ENCODE measurements around the gene PTPN11. TPM values are rescaled to one million over a fixed set of nuclear protein-coding genes. Genes with fewer than 3 reads are reported as not detected.

The PTPN11 gene
- total and polyA plus RNA-seq, 2 experiments from 2014 or later: 87.0 to 94.7 TPM

DNA sequence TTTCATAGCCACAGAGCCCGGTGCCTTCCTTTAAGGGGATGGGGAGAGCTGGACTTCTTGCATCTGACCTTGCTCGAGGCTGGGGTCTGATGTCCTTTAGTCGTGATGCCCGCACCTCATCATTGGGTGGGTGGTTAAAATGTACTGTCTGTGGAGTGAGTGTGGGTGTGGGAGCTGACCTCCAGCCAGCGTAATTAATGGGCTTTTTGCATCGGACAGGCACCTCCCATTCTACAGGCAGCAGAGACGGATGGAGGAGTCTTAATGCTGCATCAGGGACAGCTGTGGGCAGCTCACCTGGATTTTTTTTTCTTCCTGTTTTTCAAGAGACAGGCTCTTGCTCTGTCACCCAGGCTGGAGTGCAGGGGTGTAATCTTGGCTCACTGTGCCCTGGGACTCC is 114.8 kb downstream of the PTPN11 start (continued):
- TF ChIP-seq, protein P1, sequence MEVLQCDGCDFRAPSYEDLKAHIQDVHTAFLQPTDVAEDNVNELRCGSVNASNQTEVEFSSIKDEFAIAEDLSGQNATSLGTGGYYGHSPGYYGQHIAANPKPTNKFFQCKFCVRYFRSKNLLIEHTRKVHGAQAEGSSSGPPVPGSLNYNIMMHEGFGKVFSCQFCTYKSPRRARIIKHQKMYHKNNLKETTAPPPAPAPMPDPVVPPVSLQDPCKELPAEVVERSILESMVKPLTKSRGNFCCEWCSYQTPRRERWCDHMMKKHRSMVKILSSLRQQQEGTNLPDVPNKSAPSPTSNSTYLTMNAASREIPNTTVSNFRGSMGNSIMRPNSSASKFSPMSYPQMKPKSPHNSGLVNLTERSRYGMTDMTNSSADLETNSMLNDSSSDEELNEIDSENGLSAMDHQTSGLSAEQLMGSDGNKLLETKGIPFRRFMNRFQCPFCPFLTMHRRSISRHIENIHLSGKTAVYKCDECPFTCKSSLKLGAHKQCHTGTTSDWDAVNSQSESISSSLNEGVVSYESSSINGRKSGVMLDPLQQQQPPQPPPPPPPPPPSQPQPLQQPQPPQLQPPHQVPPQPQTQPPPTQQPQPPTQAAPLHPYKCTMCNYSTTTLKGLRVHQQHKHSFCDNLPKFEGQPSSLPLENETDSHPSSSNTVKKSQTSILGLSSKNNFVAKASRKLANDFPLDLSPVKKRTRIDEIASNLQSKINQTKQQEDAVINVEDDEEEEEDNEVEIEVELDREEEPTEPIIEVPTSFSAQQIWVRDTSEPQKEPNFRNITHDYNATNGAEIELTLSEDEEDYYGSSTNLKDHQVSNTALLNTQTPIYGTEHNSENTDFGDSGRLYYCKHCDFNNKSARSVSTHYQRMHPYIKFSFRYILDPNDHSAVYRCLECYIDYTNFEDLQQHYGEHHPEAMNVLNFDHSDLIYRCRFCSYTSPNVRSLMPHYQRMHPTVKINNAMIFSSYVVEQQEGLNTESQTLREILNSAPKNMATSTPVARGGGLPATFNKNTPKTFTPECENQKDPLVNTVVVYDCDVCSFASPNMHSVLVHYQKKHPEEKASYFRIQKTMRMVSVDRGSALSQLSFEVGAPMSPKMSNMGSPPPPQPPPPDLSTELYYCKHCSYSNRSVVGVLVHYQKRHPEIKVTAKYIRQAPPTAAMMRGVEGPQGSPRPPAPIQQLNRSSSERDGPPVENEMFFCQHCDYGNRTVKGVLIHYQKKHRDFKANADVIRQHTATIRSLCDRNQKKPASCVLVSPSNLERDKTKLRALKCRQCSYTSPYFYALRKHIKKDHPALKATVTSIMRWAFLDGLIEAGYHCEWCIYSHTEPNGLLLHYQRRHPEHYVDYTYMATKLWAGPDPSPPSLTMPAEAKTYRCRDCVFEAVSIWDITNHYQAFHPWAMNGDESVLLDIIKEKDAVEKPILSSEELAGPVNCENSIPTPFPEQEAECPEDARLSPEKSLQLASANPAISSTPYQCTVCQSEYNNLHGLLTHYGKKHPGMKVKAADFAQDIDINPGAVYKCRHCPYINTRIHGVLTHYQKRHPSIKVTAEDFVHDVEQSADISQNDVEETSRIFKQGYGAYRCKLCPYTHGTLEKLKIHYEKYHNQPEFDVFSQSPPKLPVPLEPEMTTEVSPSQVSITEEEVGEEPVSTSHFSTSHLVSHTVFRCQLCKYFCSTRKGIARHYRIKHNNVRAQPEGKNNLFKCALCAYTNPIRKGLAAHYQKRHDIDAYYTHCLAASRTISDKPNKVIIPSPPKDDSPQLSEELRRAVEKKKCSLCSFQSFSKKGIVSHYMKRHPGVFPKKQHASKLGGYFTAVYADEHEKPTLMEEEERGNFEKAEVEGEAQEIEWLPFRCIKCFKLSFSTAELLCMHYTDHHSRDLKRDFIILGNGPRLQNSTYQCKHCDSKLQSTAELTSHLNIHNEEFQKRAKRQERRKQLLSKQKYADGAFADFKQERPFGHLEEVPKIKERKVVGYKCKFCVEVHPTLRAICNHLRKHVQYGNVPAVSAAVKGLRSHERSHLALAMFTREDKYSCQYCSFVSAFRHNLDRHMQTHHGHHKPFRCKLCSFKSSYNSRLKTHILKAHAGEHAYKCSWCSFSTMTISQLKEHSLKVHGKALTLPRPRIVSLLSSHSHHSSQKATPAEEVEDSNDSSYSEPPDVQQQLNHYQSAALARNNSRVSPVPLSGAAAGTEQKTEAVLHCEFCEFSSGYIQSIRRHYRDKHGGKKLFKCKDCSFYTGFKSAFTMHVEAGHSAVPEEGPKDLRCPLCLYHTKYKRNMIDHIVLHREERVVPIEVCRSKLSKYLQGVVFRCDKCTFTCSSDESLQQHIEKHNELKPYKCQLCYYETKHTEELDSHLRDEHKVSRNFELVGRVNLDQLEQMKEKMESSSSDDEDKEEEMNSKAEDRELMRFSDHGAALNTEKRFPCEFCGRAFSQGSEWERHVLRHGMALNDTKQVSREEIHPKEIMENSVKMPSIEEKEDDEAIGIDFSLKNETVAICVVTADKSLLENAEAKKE (CRISPR knock-in tag; IDR thresholded peaks at IDR 0.05): no peak

DNA sequence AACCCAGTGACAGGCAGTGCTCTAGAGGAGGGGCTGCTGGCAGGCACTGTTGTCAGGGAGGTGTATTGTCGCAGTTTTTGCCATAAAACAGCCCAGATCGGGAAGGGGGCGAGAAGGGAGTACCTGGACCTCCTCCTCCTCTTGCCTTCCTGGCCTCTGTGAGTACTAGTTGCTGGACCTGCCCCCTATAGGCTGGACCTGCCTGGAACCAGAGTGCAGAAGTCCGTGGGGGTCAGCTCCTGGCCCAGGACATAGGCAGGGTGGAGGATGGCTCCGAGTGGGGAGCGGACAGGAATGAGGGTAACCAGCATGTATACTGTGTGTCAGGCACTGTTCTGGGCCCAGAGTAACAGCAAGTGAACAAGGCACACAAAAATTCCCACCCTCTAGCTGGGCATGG is 116.3 kb downstream of the PTPN11 start:
- H3K36me3 Mint-ChIP-seq (ENCODE audit: low read depth): no peaks in the 10 kb centered on the region
- no peak overlapping the region for H3K4me3 Mint-ChIP-seq
- H3K36me3 ChIP-seq (ENCODE audit: insufficient read depth): no peaks in the 10 kb centered on the region
- no peaks in the 10 kb centered on the region for H3K9me2 ChIP-seq (ENCODE audit: insufficient read depth)
- no peak overlapping the region for H3K4me2 ChIP-seq
- no peak for TF ChIP-seq NANOG (IDR thresholded peaks at IDR 0.05; ENCODE audit: borderline replicate concordance)
- TF ChIP-seq, protein P2, sequence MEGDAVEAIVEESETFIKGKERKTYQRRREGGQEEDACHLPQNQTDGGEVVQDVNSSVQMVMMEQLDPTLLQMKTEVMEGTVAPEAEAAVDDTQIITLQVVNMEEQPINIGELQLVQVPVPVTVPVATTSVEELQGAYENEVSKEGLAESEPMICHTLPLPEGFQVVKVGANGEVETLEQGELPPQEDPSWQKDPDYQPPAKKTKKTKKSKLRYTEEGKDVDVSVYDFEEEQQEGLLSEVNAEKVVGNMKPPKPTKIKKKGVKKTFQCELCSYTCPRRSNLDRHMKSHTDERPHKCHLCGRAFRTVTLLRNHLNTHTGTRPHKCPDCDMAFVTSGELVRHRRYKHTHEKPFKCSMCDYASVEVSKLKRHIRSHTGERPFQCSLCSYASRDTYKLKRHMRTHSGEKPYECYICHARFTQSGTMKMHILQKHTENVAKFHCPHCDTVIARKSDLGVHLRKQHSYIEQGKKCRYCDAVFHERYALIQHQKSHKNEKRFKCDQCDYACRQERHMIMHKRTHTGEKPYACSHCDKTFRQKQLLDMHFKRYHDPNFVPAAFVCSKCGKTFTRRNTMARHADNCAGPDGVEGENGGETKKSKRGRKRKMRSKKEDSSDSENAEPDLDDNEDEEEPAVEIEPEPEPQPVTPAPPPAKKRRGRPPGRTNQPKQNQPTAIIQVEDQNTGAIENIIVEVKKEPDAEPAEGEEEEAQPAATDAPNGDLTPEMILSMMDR (conservative IDR thresholded peaks at IDR 0.05; ENCODE audit: low read depth in 2 of 2): 0 out of 4 replicates have a peak, but pooled peaks of 1 of the 2 experiments have one; percentile 15
- peaks cover 9% of the 10 kb centered on the region for H3K4me1 Mint-ChIP-seq
- H4K20me1 ChIP-seq (replicated peaks; ENCODE audit: insufficient read depth): no peaks in the 10 kb centered on the region
- H3K27ac ChIP-seq (ENCODE audit: low read depth): no peak overlapping the region
- H3K27me3 ChIP-seq (ENCODE audit: insufficient read depth): no peaks in the 10 kb centered on the region
- no peaks in the 10 kb centered on the region for H3F3A ChIP-seq (replicated peaks; ENCODE audit: low read depth)
- H3K4me1 ChIP-seq (ENCODE audit: insufficient read depth): no peaks in the 10 kb centered on the region
- no peaks in the 10 kb centered on the region for H3K9me3 Mint-ChIP-seq
- no peaks in the 10 kb centered on the region for H3K79me2 ChIP-seq (replicated peaks; ENCODE audit: insufficient read depth)
- H3K4me3 ChIP-seq: no peak overlapping the region
- H3K27me3 Mint-ChIP-seq (ENCODE audit: insufficient read depth, low read depth, poor library complexity): peaks cover 4% of the 10 kb centered on the region
- H3K27ac Mint-ChIP-seq: no peak overlapping the region
- H2AFZ ChIP-seq: no peak overlapping the region
- DNase-seq (ENCODE audit: low spot score) (no peak), ATAC-seq (no peak)
